ENCODE results near the gene MYCBP2.
"Not testable (repeated sequence)": the region's sequence is repeated elsewhere in the genome, so short reads cannot be mapped to it uniquely, and the experiment has no call there.

MYCBP2 gene

GRCh38 chr13:77022341-77022740, 304.6 kb downstream of the MYCBP2 start:
- DNase-seq = no peak

- DNase-seq = no peak
Observed at GRCh38 chr13:77019756-77020155, 307.1 kb downstream of the MYCBP2 start.

- no peak for DNase-seq
Observed at GRCh38 chr13:77016888-77017623, 309.8 kb downstream of the MYCBP2 start.

- DNase-seq = no peak
Observed at GRCh38 chr13:77016251-77016812, 310.6 kb downstream of the MYCBP2 start.

GRCh38 chr13:77014906-77015685, 311.8 kb downstream of the MYCBP2 start:
- no peak for DNase-seq

- DNase-seq = no peak
Observed at GRCh38 chr13:77013853-77014542, 312.9 kb downstream of the MYCBP2 start.

GRCh38 chr13:77009719-77010118, 317.2 kb downstream of the MYCBP2 start:
- not testable (repeated sequence) for DNase-seq

GRCh38 chr13:77009011-77009410, 317.9 kb downstream of the MYCBP2 start:
- no peak for DNase-seq

- DNase-seq = not testable (repeated sequence)
Observed at GRCh38 chr13:77008337-77008736, 318.6 kb downstream of the MYCBP2 start.

- DNase-seq = no peak
Observed at GRCh38 chr13:77002590-77003190, 324.2 kb downstream of the MYCBP2 start.

GRCh38 chr13:77001963-77002587, 324.8 kb downstream of the MYCBP2 start:
- DNase-seq = no peak

- no peak for DNase-seq
Observed at GRCh38 chr13:77001540-77001939, 325.4 kb downstream of the MYCBP2 start.

GRCh38 chr13:77000475-77000874, 326.4 kb downstream of the MYCBP2 start:
- DNase-seq = no peak

All from NCI-H1417 treated with DMSO at 0.1 percent for 48 hours (cell line).